HG02840 (cell line): ENCODE results near the gene ALK.
"Not testable (repeated sequence)": the region's sequence is repeated elsewhere in the genome, so short reads cannot be mapped to it uniquely, and the experiment has no call there.

ENCODE experiments used
- ATAC-seq: cut with Tn5 transposase; IDR thresholded peaks from one replicate; pipeline ENCODE4 v1.9.1; 2021; ENCODE audit warnings: mild to moderate bottlenecking, moderate library complexity, moderate number of reproducible peaks; ENCODE audit not compliant: unreplicated experiment, low FRiP score

ALK gene

GRCh38 chr2:29844713-29845326 lies 76.6 kb downstream of the ALK start:
- no peak for ATAC-seq

- no peak for ATAC-seq
These were observed 79.9 kb downstream of the ALK start for GRCh38 chr2:29841386-29842004.

GRCh38 chr2:29839306-29839705 lies 82.1 kb downstream of the ALK start:
- ATAC-seq, result no peak

GRCh38 chr2:29837925-29838324 lies 83.5 kb downstream of the ALK start:
- ATAC-seq, result no peak

- ATAC-seq, result no peak
These were observed 86.8 kb downstream of the ALK start for GRCh38 chr2:29834624-29835023.

- no peak for ATAC-seq
These were observed 87.3 kb downstream of the ALK start for GRCh38 chr2:29834036-29834540.

GRCh38 chr2:29831560-29831959 lies 89.8 kb downstream of the ALK start:
- no peak for ATAC-seq

- ATAC-seq, result no peak
These were observed 91.5 kb downstream of the ALK start for GRCh38 chr2:29829841-29830240.

GRCh38 chr2:29824145-29824544 lies 97.2 kb downstream of the ALK start:
- ATAC-seq, result not testable (repeated sequence)

- no peak for ATAC-seq
These were observed 99.8 kb downstream of the ALK start for GRCh38 chr2:29821591-29821990.

- ATAC-seq, result no peak
These were observed 101.8 kb downstream of the ALK start for GRCh38 chr2:29819570-29819969.

GRCh38 chr2:29817801-29818680 lies 103.3 kb downstream of the ALK start:
- no peak for ATAC-seq

- no peak for ATAC-seq
These were observed 104.1 kb downstream of the ALK start for GRCh38 chr2:29817299-29817698.

- ATAC-seq, result no peak
These were observed 104.7 kb downstream of the ALK start for GRCh38 chr2:29816651-29817050.

GRCh38 chr2:29811378-29811777 lies 110.0 kb downstream of the ALK start:
- no peak for ATAC-seq

GRCh38 chr2:29810956-29811355 lies 110.4 kb downstream of the ALK start:
- no peak for ATAC-seq

GRCh38 chr2:29808321-29808720 lies 113.1 kb downstream of the ALK start:
- ATAC-seq, result no peak

GRCh38 chr2:29807082-29807481 lies 114.3 kb downstream of the ALK start:
- no peak for ATAC-seq

GRCh38 chr2:29806461-29806860 lies 114.9 kb downstream of the ALK start:
- no peak for ATAC-seq

GRCh38 chr2:29804671-29805070 lies 116.7 kb downstream of the ALK start:
- no peak for ATAC-seq

- no peak for ATAC-seq
These were observed 117.8 kb downstream of the ALK start for GRCh38 chr2:29803537-29803936.
